Left lobe of liver (tissue), 2 donors: ENCODE results near the gene IREB2. TPM values are rescaled to one million over a fixed set of nuclear protein-coding genes. Genes with fewer than 3 reads are reported as not detected.
"Not testable (repeated sequence)": the region's sequence is repeated elsewhere in the genome, so short reads cannot be mapped to it uniquely, and the experiment has no call there.

Experiments
- ATAC-seq: fragments of 200-7000 bp; cut with Tn5 transposase; one replicate; pipeline ENCODE4 v1.9.1; 2020; ENCODE audit warnings: mild to moderate bottlenecking, moderate library complexity
- DNase-seq: peaks from one replicate; pipeline ENCODE4 v3.0.0-alpha.2; 2020; ENCODE audit warnings: low spot score
- total RNA-seq: library from RNA; stranded (reverse); gene quantifications from one replicate; pipeline ENCODE4 v1.2.1, GENCODE V29; 2021
- donor health status: DM: no; HTN: no; CAD: no; lungs with moderate emphysema.
- donor health status: DM: no; HTN: yes; CAD: no.

IREB2 gene
- total RNA-seq, 1 donor from 2014 or later, result 25.1 TPM

DNA sequence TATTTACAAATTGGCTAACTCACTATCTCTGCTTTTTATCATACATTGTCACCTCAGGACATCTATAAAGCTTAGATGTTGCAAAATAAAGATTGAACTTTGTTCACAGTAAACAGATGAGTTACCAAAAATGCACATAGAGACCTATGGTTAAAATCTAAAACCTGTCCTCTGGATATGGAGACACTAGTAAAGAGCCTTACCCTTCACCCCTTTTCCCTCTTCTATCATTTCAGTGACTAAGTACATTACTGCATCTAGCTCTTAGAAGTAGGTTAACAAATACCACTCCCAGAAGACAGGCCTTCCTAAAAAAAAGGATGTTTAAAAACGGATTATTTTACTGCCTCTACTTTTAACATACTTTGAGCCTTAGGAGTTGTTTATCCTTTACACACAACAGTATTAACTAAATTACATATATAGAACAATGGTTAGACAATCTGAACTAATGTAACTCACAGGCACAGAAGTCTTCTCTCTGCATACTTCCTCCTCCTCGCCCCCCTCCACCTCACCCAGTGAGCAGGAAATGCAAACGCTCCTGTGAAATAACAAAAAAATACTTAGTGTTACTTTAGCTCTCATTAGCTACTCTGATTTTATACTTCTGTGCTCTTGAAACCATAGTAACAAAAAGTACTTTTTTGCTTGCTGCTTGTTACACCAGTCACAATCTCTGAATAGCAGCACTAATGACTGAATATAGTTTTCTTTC is 23.3 kb downstream of the IREB2 start:
- ATAC-seq, result peak; percentile 10
- DNase-seq, result no peak

DNA sequence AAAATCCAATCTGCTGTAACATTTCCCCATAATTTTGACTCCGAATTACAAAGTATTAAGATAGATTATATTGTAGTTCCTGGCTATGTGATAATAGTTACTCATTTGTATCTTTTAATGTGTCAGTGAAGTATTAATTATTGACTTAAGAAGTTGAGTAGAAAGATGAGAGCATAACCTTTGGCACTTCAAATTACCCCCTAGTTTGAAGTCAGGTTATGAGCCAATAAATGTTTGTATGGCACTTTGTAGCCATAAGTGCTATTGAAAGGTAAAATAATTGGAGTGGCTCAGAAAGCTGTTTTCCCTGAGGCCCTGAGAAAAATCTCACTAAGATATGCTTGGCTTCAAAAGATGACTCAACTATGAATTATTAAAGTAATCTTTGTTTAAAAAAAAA is 31.0 kb downstream of the IREB2 start:
- ATAC-seq, result no peak
- DNase-seq, result no peak

DNA sequence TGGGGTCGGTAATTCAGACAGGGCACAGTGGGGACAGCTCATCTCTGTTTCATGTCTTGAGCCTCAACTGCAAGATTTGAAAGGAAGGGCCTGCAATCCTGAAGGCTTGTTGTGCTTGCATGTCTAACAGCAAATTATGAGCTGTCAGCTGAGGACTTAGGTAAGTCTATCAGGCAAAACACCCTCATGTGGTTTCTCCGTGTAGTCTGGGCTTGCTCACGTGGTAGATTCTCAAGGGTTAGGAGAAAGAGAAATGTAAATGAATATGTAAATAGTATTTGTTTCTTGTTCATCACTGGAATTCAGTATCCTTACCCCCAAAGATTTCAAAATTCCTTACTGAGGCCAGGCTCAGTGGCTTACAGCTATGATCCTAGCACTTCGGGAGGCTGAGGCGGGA is 39.3 kb downstream of the IREB2 start:
- ATAC-seq (no peak), DNase-seq (no peak)

DNA sequence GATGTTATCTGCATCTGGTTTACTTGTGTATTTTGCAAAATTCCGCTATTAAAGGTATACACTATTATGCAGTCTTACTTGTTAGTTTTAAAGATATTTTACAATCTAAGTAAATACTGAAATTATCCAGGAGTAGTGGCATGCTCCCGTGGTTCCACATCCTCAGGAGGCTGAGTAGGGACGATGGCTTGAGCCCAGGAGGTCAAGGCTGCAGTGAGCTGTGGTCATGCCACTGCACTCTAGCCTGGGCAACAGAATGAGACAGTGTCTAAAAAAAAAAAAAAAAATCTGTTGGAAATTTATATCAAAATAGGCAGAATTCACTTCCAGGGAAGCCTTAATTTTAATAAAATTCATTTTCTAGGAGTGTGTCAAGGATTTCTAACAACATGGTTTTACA is 41.6 kb downstream of the IREB2 start:
- DNase-seq (no peak), ATAC-seq (no peak)

DNA sequence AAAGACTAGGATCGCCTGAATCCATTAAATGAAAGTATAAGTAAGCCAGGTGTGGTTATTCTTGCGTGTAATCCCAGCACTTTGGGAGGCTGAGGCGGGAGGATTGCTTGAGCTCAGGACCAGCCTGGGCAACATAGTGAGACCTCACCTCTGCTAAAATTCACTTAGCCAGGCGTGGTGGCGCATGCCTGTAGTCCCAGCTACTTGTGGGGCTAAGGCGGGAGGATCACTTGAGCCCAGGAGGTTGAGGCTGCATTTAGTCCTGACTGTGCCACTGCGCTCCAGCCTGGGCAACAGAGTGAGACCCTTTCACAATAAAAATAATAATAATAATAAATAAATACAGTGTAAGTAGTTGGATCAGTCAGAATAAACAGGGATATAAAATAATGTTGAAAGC is 43.9 kb downstream of the IREB2 start:
- no peak for DNase-seq
- no peak for ATAC-seq

DNA sequence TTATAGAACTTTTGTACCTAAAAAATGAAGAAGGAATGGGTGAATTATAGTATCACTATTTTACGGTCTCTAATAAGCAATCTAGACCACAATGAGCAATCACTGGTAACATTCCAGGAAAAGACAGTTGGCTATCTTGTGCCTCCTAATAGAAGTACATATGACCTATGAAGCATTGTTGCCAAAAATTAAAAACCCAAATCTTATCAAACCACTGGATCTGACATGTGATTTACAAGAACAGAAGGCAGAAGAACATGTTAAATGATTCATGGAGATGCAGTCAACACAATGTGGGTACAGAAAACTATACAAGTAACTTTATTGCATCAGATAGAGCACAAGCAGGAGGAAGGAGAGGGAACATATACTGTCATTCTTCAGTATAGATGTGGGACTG is 54.9 kb downstream of the IREB2 start:
- DNase-seq, result no peak
- no peak for ATAC-seq

DNA sequence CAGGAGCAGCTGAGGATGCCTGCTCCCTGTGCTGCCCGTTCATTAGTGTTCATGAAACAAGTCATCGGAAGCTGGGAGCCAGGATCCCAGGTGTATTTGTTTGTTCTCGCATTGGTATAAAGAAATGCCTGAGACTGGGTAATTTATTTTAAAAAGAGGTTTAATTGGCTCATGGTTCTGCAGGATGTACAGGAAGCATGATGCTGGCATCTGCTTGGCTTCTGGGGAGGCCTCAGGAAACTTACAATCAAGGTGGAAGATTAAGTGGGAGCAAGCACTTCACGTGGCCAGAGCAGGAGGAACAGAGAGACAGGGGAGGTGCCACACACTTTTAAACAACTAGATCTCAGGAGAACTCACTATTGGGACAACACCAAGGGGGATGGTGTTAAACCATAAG is 63.8 kb downstream of the IREB2 start:
- ATAC-seq (no peak), DNase-seq (no peak)

DNA sequence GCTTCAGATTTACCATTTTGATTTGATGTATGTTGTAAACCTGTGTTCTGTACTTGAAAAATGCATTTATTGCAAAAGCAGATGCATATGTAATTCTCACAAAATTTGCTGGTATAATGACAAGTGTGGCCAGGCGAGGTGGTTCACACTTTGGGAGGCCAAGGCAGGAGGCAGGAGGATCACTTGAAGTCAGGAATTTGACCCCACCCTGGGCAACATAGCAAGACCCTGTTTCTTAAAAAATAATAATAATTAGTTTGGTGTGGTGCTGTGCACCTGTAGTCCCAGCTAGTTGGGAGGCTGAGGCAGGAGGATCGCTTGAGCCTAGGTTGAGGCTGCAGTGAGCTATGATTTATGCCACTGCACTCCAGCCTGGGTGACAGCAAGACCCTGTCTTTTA is 64.6 kb downstream of the IREB2 start:
- DNase-seq (no peak), ATAC-seq (no peak)

DNA sequence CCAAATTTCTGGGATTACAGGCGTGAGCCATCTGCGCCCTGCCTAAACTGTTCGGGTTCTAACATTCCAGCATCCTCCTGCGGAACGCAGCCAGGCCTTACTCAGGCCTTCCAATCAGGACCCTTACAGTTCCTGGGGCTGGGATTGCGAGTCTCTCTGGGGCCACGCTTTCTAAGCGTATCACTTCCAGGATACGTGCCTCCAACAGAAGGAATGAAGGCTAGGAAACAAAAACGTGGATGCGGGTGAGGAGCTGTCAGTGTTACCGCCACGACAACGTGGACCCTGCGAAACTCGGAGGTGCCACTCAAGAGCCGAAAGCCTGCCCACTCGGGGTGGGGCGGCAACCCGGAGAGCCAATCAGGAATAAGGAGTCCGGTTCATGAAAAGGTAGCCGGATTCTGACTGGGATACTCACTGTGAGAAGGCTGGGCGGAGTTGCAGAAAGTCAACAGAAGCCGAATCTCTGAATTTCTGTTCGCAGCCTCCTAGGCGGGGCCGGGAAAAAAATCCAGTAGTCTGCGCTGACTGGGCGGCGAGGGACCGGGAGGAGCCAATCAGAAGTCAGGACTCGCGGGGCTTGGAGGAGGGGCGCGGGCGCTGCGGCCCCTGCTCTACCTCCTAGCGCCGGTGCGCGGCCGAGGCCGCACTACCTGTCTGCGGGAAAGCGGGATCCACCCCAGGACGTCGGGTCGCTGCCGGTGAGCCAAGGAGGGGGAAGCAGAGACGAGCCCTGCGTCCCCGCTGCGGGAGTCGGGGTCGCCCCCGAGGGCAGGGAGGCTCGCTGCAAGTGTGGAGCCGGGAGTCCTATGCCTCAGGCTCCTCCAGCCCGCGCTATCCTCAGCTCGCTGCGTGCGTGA is 69.2 kb downstream of the IREB2 start, which contains the start of gene HYKK:
TSS of gene HYKK (plus strand) at position 607 of the 860 bp plus-strand sequence. CDS start 5,512 bp downstream, outside the sequence.
- peak; percentile 95 for ATAC-seq
- peak; percentile 95 for DNase-seq

DNA sequence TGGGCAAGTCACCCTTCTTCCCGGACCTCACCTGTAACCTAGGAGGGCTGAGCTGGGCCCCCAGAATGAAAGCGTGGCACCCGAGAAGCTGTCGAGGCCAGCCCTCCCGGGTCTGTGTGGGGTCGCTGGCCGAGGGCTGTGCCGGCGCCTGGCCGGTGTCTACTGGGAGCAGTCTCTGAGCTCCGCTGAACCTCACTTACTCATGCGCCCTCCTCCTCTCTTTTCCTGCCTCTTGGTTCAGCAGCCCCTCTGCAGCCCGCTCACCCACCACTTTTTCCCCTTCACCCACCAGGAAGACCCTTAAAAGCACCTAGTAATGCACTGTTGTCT is 69.8 kb downstream of the IREB2 start:
- peak; percentile 56 for ATAC-seq
- DNase-seq, result no peak

DNA sequence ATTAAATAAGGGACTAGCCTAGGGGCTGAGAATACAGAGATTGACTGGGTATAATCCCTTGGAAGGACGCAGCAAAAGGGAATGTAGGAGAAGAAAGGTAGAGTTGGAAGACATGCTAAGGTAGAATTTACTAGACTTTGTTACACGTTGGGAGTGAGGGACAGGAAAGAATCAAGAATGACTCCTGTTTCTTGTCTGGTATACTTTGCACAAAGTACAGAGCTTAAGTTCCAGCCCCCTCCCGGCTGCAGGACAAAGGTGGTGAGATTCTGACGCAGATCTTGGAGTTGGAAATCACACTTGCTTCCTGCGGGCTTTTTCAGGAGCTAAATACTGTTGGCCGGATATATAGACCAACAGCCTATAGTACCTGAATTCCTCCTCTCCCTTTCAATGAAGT is 70.3 kb downstream of the IREB2 start:
- DNase-seq (no peak), ATAC-seq (no peak)

DNA sequence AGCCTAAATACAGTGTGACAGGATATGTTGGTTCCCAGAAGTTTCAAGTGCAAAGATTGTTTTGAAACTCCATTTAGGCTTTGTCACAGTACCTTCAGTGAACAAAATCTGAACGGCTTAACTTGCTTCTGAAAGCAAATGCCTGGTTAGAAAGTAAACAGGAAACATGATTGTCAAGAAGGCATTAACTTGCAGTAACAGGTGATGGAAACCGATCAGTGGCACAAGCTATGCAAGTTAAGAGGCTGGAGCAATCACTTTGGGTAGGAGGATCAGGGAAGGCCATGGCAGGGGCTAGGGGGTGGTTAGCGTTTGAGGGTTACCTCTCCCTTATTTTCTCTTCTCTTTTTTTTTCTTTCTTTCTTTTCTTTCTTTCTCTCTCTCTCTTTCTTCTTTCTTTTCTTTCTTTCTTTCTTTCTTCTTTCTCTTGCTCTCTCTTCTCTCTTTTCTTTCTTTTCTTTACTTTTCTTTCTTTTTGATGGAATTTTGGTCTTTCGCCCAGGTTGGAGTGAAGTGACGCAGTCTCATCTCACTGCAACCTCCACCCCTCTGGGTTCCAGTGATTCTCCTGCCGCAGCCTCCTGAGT is 71.8 kb downstream of the IREB2 start:
- DNase-seq (no peak), ATAC-seq (no peak)

DNA sequence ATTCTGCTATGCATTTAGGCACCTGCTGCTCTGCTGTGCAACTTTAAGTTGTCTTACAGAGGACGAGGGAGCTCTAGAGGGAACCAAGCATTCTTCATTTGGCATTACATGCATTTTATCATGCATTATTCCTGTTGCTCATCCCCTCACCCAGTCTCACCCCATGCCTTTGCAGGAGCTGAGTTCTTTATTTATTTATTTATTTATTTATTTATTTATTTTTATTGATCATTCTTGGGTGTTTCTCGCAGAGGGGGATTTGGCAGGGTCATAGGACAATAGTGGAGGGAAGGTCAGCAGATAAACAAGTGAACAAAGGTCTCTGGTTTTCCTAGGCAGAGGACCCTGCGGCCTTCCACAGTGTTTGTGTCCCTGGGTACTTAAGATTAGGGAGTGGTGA is 82.0 kb downstream of the IREB2 start:
- not testable (repeated sequence) for ATAC-seq, DNase-seq

DNA sequence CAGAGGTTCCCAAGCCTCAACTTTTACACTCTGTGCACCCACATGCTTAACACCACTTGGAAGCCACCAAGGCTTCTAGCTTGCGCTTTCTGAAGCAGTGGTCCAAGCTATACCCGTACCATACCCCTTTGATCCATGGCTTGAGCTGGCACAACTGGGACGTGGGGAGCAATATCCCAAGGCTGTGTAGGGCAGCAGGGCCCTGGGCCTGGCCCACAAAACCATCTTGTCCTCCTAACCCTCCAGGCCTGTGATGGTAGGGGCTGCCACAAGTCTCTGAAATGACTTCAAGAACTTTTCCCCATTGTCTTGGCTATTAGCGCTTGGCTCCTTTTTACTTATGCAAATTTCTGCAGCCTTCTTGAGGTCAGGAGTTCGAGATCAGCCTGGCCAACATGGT is 86.2 kb downstream of the IREB2 start:
- DNase-seq (no peak), ATAC-seq (no peak)

DNA sequence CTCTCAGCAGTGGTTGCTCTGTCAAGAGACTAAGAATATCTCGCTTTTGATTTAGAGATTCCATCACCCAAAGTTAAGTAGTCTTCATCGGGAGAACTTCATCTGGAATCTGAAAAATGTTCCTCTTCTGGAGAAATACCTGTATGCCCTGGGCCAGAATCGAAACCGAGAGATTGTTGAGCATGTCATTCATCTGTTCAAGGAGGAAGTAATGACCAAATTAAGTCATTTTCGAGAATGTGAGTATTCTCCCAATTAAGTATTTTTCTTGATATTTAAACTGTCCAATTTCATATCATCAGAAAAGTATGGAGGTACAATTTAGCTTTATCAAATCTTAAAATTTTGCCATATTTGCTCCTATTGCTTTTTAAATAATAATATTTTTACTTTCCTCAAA is 89.3 kb downstream of the IREB2 start:
- no peak for DNase-seq
- ATAC-seq, result no peak

DNA sequence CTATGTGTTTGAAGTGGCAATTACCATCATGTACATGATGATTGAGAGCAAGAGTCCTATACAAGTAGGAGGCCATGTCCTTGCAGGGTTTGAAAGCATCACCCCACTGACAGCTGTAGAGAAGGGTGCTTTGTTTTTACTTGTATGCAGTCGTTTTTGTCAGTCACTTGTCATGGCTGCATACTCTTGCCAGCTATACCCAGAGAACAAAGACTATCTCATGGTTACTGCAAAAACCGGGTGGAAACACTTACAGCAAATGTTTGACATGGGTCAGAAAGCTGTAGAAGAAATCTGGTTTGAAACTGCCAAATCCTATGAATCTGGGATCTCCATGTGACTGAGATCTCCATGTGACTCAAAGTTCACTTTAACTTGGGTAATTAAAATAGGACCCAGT is 95.3 kb downstream of the IREB2 start:
- DNase-seq (no peak), ATAC-seq (no peak)

DNA sequence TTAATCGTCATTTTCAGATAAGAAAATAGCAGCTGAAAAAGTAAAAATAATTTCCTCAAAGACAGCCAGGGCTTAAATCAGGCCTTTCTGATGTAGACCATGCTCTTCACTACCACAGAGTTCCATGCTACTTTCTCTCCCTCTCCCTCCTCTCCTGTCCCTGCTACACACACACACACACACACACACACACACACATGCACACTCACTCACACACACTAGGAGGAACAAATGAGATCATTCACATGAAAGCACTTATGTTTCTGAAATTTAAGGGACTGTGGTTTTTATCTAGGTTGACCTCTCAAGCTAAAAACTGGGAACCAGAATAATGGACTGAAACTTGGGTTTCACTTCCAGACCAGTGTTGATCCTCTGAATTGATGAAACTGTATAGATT is 98.1 kb downstream of the IREB2 start:
- ATAC-seq (no peak), DNase-seq (no peak)

DNA sequence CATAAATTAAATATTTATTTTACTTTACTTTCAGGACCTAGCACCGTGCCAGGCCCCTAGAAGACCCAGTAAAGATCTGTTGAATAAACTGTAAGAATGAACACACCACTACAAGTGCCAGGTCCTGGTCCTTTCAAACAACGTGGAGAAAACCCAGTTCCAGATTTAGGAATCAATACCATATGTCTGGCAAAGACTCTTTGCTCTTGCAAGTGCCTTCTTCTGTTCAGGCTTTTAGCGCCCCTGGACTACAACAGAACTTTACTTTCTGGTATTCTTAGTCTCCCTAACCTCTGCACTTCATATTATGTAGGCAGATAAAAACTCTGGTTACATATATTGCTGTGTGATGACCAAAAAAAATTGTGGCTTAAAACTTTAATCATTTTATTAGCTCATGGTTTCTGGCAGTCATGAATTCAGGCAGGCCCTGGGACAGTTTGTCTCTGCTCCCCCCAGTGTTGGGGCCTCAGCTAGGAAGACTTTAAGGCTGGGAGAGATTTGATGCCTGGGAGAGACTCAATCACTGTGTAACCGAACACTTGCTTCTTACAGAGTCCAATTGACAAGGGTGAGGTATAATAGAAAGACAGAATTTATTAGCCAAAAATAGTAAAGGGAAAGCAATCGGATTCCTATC is 99.4 kb downstream of the IREB2 start:
- DNase-seq, result no peak
- no peak for ATAC-seq

DNA sequence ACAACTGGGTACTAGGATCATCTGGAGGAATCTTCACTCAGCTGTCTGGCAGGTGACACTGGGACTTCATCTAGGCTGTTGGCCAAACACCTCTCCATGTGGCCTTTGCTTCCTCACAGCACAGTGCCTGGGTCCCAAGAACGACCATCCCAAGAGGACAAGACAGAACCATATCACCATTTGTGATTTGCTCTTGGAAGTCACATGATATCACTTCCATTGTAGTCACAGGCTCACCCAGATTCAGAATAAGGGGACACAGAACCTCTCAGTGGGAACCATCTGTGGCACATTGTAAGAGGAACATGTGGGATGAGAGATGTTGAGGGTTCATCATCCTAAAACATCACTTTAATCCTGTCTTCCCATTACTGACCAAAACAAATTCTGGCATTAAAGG is 100.3 kb downstream of the IREB2 start:
- DNase-seq (no peak), ATAC-seq (no peak)

DNA sequence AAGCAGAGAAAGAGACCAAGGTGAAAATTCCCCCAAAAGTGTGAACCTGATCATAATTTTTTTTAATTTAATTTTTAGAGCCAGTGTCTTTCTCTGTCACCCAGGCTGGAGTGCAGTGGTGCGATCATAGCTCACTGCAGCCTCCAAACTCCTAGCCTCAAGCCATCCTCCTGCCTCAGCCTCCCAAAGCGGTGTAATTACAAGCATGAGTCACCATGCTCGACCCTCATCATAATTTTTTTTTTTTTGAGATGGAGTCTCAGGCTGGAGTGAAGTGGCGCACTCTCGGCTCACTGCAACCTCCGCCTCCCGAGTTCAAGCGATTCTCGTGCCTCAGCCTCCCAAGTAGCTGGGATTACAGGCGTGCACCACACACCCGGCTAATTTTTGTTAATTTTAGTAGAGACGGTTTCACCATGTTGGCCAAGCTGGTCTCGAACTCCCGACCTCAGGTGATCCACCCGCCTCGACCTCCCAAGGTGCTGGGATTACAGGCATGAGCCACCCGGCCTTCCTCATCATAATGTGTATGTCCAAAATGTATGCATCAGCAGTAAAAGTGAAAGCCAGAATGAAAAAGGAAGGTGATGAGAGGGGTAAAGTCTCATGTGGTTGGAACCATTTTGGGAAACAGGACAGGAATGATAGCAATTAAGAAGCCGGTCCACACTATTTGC is 101.6 kb downstream of the IREB2 start:
- not testable (repeated sequence) for ATAC-seq, DNase-seq
